CD4-positive, alpha-beta T cell treated with Interleukin-4 for 1 hour (primary cell): Measurements from ENCODE around the gene TDRD6.

Experiments
- DNase-seq, 2 donors: peaks; one replicate each; pipeline ENCODE4 v3.0.0-alpha.2; 2020 to 2022

TDRD6 gene

GRCh38 chr6:46748940-46749503, 61.3 kb downstream of the TDRD6 start:
- DNase-seq = no peak

DNA sequence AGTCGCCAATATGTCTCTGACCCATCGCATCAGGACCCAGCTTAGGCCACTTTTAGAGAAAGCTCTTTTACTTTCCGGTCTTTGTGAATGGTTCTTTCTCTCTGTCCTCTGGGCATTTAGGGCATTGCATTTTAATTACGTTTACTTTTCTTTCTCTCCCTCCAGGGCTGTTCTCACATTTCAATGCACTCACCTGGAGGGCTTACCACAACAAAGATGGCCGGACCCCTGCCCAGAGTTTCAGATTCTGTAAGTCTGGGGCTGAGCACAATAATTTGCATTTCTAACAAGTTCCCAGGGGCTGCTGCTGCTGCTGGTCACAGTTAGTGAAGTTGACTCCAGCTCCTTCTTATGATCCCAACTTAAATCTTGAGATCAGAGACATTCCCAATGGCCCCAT, 62.0 kb downstream of the TDRD6 start:
- no peak for DNase-seq

GRCh38 chr6:46751658-46752057, 64.0 kb downstream of the TDRD6 start:
- no peak for DNase-seq
